ENCODE measurements around the gene IMPDH2.
A peak's percentile ranks its signal among the peaks of the same experiment; 100 is the strongest.

Gene IMPDH2

GRCh38 chr3:49017229-49017970 lies 11.8 kb downstream of the IMPDH2 start (continued):
- TF ChIP-seq PRDM4 (tag by site-specific recombination; IDR thresholded peaks at IDR 0.05) (no peak), PRDM10 (tag by site-specific recombination; IDR thresholded peaks at IDR 0.05) (peak; percentile 88), PRDM1 (tag by site-specific recombination; IDR thresholded peaks at IDR 0.05) (peak; percentile 27; the same call in 1 of the 2 replicates), ZNF629 (tag by site-specific recombination; IDR thresholded peaks at IDR 0.05) (no peak), ZNF433 (tag by site-specific recombination; IDR thresholded peaks at IDR 0.05; ENCODE audit: low read depth) (no peak), KLF1 (tag by site-specific recombination; IDR thresholded peaks at IDR 0.05) (peak; percentile 19; the same call in 1 of the 2 replicates), ZNF610 (tag by site-specific recombination; IDR thresholded peaks at IDR 0.05; ENCODE audit: borderline replicate concordance) (no peak), ZEB2 (tag by site-specific recombination; IDR thresholded peaks at IDR 0.05) (no peak)

GRCh38 chr3:49016414-49017228 lies 12.6 kb downstream of the IMPDH2 start:
- no peaks in the 10 kb centered on the region for H3K9me3 ChIP-seq (ENCODE audit: control insufficient read depth, insufficient read depth, low read depth, low read length)
- H3K4me3 ChIP-seq (ENCODE audit: low read depth, low read length) = no peak overlapping the region
- CTCF ChIA-PET = interaction anchor here (0.9 to 1.5 kb wide), 2 partner anchors 8 to 29 kb away, joined by 3 to 8 read pairs; no protein-coding TSS in a partner anchor
- H3K36me3 ChIP-seq (ENCODE audit: control insufficient read depth in 2 of 2, insufficient read depth in 1 of 2, low read length in 2 of 2) = peaks cover 0 to 54% of the 10 kb centered on the region in 2 experiments; a peak in 1 of 3 replicates
- POLR2A ChIA-PET = interaction anchor here (1.0 to 10.4 kb wide), 6 partner anchors 9 to 299 kb away, joined by 3 to 141 read pairs (median 6); partner anchors contain the start of genes IMPDH2, IP6K2, QRICH1 and WDR6
- peak; percentile 31; the same call in 1 of the 2 replicates for TF ChIP-seq ZBTB20 (tag by site-specific recombination; IDR thresholded peaks at IDR 0.05)
- TF ChIP-seq, protein P1, sequence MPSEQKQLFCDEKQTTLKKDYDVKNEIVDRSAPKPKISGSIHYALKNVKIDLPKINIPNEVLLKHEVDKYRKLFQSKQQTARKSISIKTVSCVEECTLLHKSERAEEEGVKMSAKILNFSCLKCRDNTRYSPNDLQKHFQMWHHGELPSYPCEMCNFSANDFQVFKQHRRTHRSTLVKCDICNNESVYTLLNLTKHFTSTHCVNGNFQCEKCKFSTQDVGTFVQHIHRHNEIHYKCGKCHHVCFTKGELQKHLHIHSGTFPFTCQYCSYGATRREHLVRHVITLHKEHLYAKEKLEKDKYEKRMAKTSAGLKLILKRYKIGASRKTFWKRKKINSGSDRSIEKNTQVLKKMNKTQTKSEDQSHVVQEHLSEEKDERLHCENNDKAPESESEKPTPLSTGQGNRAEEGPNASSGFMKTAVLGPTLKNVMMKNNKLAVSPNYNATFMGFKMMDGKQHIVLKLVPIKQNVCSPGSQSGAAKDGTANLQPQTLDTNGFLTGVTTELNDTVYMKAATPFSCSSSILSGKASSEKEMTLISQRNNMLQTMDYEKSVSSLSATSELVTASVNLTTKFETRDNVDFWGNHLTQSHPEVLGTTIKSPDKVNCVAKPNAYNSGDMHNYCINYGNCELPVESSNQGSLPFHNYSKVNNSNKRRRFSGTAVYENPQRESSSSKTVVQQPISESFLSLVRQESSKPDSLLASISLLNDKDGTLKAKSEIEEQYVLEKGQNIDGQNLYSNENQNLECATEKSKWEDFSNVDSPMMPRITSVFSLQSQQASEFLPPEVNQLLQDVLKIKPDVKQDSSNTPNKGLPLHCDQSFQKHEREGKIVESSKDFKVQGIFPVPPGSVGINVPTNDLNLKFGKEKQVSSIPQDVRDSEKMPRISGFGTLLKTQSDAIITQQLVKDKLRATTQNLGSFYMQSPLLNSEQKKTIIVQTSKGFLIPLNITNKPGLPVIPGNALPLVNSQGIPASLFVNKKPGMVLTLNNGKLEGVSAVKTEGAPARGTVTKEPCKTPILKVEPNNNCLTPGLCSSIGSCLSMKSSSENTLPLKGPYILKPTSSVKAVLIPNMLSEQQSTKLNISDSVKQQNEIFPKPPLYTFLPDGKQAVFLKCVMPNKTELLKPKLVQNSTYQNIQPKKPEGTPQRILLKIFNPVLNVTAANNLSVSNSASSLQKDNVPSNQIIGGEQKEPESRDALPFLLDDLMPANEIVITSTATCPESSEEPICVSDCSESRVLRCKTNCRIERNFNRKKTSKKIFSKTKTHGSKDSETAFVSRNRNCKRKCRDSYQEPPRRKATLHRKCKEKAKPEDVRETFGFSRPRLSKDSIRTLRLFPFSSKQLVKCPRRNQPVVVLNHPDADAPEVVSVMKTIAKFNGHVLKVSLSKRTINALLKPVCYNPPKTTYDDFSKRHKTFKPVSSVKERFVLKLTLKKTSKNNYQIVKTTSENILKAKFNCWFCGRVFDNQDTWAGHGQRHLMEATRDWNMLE (tag by site-specific recombination; conservative IDR thresholded peaks at IDR 0.05; ENCODE audit: low read depth) = no peak
- H3K27ac ChIP-seq (ENCODE audit: extremely low read depth, low read depth, low read length) = no peak overlapping the region
- no peaks in the 10 kb centered on the region for H3K4me1 ChIP-seq (ENCODE audit: control insufficient read depth, insufficient read depth, low read length)

All from HEK293 (cell line).